HCT116 (cell line): ENCODE measurements around the gene CDH4. TPM values are rescaled to one million over a fixed set of nuclear protein-coding genes. Genes with fewer than 3 reads are reported as not detected.

ENCODE experiments used
- ATAC-seq: fragments of 200-7000 bp; cut with Tn5 transposase; 2 replicates; pipeline ENCODE4 v1.9.1; 2020; ENCODE audit warnings: mild to moderate bottlenecking, moderate library complexity
- BruUV-seq: library from RNA; stranded (reverse); fragments of 400-500 nt; replicated peaks from 2 replicates; lab custom pipeline; 2021; lab: Mats Ljungman, UMichigan
- CTCF ChIA-PET: fragments of 300-600 bp; sonication (Branson Sonifier 250); formaldehyde crosslinking; loops from one replicate; lab custom pipeline; 2021; ENCODE audit warnings: antibody characterized with exemption; lab: Charles Lee
- POLR2A ChIA-PET: fragments of 300-600, 350-600 bp; sonication (Branson Sonifier 250); formaldehyde crosslinking; loops from one replicate; lab custom pipeline; 2021; ENCODE audit warnings: antibody characterized with exemption; lab: Charles Lee
- RAD21 ChIA-PET, 2 experiments: fragments of 300-600 bp; sonication (Branson Sonifier 250); formaldehyde crosslinking; loops; one replicate each; lab custom pipeline; 2023; ENCODE audit warnings: low total read pairs in 2 of 2; ENCODE audit not compliant: uncharacterized antibody in 2 of 2, unreplicated experiment in 2 of 2, low non-redundant PET in 1 of 2; lab: Charles Lee
- DNase-seq: peaks from one replicate; pipeline ENCODE4 v3.0.0-alpha.2; 2010; ENCODE audit warnings: low read depth, low spot score
- H2AFZ ChIP-seq: fragments of 200-600 bp; shearing (Covaris generic), sonication (generic); 2 replicates; pipeline ENCODE4 v1.6.1; 2017; ENCODE audit warnings: low read depth, mixed run types, mixed read lengths, antibody characterized with exemption, low read length; ENCODE audit not compliant: poor library complexity, severe bottlenecking
- H3K27ac ChIP-seq: 2 replicates; pipeline ENCODE4 v1.5.1; 2012; ENCODE audit warnings: low read depth, low read length
- H3K27me3 ChIP-seq: fragments of 200-600 bp; sonication (generic); 2 replicates; pipeline ENCODE4 v1.6.1; 2016; ENCODE audit warnings: mixed run types, low read length, mixed read lengths; ENCODE audit not compliant: insufficient read depth
- H3K36me3 ChIP-seq, 2 experiments: fragments of 200-500 bp in 1 of 2; fragments of 200-600 bp in 1 of 2; sonication (Bioruptor generic) in 1 of 2; sonication (generic) in 1 of 2; 2 replicates each; pipeline versions ENCODE4 v1.5.1 to v1.6.1; 2014 to 2016; ENCODE audit warnings: low read length in 2 of 2, inconsistent platforms in 1 of 2, mixed read lengths in 1 of 2, mixed run types in 1 of 2; ENCODE audit not compliant: insufficient read depth in 2 of 2, control insufficient read depth in 1 of 2
- H3K4me1 ChIP-seq, 2 experiments: fragments of 200-600 bp in 1 of 2; sonication (generic) in 1 of 2; 2 replicates each; pipeline versions ENCODE4 v1.5.1 to v1.6.1; 2012 to 2017; ENCODE audit warnings: low read length in 2 of 2, inconsistent platforms in 1 of 2, mild to moderate bottlenecking in 1 of 2, mixed read lengths in 1 of 2, mixed run types in 1 of 2, moderate library complexity in 1 of 2; ENCODE audit not compliant: insufficient read depth in 2 of 2, control insufficient read depth in 1 of 2
- H3K4me2 ChIP-seq: fragments of 200-600 bp; sonication (generic); 2 replicates; pipeline ENCODE4 v1.6.1; 2017; ENCODE audit warnings: mixed run types, low read length, mixed read lengths
- H3K4me3 ChIP-seq, 2 experiments: fragments of 200-600 bp in 1 of 2; sonication (generic) in 1 of 2; replicated peaks in 1 of 2; 2 replicates each; pipeline ENCODE4 v1.5.1; 2011 to 2016; ENCODE audit warnings: low read length in 2 of 2, control low read depth in 1 of 2, low read depth in 1 of 2, mild to moderate bottlenecking in 1 of 2, mixed read lengths in 1 of 2, mixed run types in 1 of 2
- H3K79me2 ChIP-seq: fragments of 200-600 bp; sonication (generic); 2 replicates; pipeline ENCODE4 v1.6.1; 2017; ENCODE audit warnings: mild to moderate bottlenecking, mixed run types, low read length, moderate library complexity, mixed read lengths; ENCODE audit not compliant: insufficient read depth
- H3K9ac ChIP-seq: fragments of 200-600 bp; sonication (generic); 2 replicates; pipeline ENCODE4 v1.6.1; 2016; ENCODE audit warnings: low read length, mixed read lengths
- H3K9me2 ChIP-seq: fragments of 200-600 bp; sonication (generic), shearing (Covaris generic); 2 replicates; pipeline ENCODE4 v1.6.1; 2017; ENCODE audit warnings: mixed run types, mild to moderate bottlenecking, moderate library complexity; ENCODE audit not compliant: insufficient read depth
- H3K9me3 ChIP-seq, 2 experiments: fragments of 200-500 bp in 1 of 2; fragments of 200-600 bp in 1 of 2; sonication (Bioruptor generic) in 1 of 2; sonication (generic) in 1 of 2; 2 replicates each; pipeline ENCODE4 v1.6.1; 2014 to 2017; ENCODE audit warnings: low read length in 2 of 2, mixed read lengths in 2 of 2, inconsistent platforms in 1 of 2, low read depth in 1 of 2, mild to moderate bottlenecking in 1 of 2, mixed run types in 1 of 2, moderate library complexity in 1 of 2; ENCODE audit not compliant: control insufficient read depth in 1 of 2, insufficient read depth in 1 of 2
- H4K20me1 ChIP-seq: fragments of 200-600 bp; sonication (generic), shearing (Covaris generic); 2 replicates; pipeline ENCODE4 v1.6.1; 2017; ENCODE audit warnings: mixed run types, mild to moderate bottlenecking, moderate library complexity; ENCODE audit not compliant: insufficient read depth
- ATF3 ChIP-seq: IDR thresholded peaks from 2 replicates; pipeline ENCODE4 v1.6.1; 2012
- CBX3 ChIP-seq: IDR thresholded peaks from 2 replicates; pipeline ENCODE4 v1.6.1; 2012; ENCODE audit warnings: low read depth
- CEBPB ChIP-seq: IDR thresholded peaks from 2 replicates; pipeline ENCODE4 v1.6.1; 2012; ENCODE audit warnings: low read depth
- EGR1 ChIP-seq: IDR thresholded peaks from 2 replicates; pipeline ENCODE4 v1.6.1; 2012; ENCODE audit warnings: low read depth
- FOSL1 ChIP-seq: IDR thresholded peaks from 2 replicates; pipeline ENCODE4 v1.6.1; 2012; ENCODE audit warnings: low read depth
- JUND ChIP-seq: IDR thresholded peaks from 2 replicates; pipeline ENCODE4 v1.6.1; 2012
- POLR2A ChIP-seq: IDR thresholded peaks from 2 replicates; pipeline ENCODE4 v1.7.0; 2011; ENCODE audit warnings: borderline replicate concordance; ENCODE audit not compliant: insufficient read depth, insufficient read length; ENCODE audit errors: extremely low read depth
- POLR2AphosphoS5 ChIP-seq: IDR thresholded peaks from 2 replicates; pipeline ENCODE4 v1.6.1; 2011; ENCODE audit warnings: mild to moderate bottlenecking, low read depth, low read length, moderate library complexity
- RAD21 ChIP-seq: IDR thresholded peaks from 2 replicates; pipeline ENCODE4 v1.6.1; 2012; ENCODE audit warnings: low read depth, mild to moderate bottlenecking
- SIN3A ChIP-seq: IDR thresholded peaks from 2 replicates; pipeline ENCODE4 v1.6.1; 2012; ENCODE audit warnings: low read depth
- SP1 ChIP-seq: IDR thresholded peaks from 2 replicates; pipeline ENCODE4 v1.6.1; 2012; ENCODE audit warnings: low read depth
- SRF ChIP-seq: IDR thresholded peaks from 2 replicates; pipeline ENCODE4 v1.6.1; 2012; ENCODE audit warnings: low read depth
- ZFX ChIP-seq: fragments of 450-650 bp; IDR thresholded peaks from 2 replicates; pipeline ENCODE4 v1.6.1; 2017
- intact Hi-C: fragments of 100-400 bp; cut with micrococcal nuclease; formaldehyde crosslinking; loops from 2 replicates; pipeline ENCODE4 v1.10.0; 2022
- total RNA-seq: library from RNA; stranded (reverse); gene quantifications from one replicate; pipeline ENCODE4 v1.2.1, GENCODE V29; 2021; ENCODE audit not compliant: unreplicated experiment
- TF ChIP-seq, protein P1 (sequence below): IDR thresholded peaks from 2 replicates; pipeline ENCODE4 v1.6.1; 2012; ENCODE audit warnings: low read depth

Gene CDH4
- total RNA-seq, 1 experiment from 2014 or later: not detected

- no peaks in the 10 kb centered on the region for H3K79me2 ChIP-seq
- no peak overlapping the region for H3K27ac ChIP-seq
- BruUV-seq: no TSS peak
- H2AFZ ChIP-seq: no peak overlapping the region
- no peak overlapping the region for H3K9ac ChIP-seq
- DNase-seq: no peak
- ChIA-PET RAD21 (no interaction called here), POLR2A (no interaction called here), CTCF (no interaction called here)
- no peaks in the 10 kb centered on the region for H3K36me3 ChIP-seq
- intact Hi-C loops: no loop called here
- H3K9me2 ChIP-seq: no peaks in the 10 kb centered on the region
- TF ChIP-seq, protein P1, sequence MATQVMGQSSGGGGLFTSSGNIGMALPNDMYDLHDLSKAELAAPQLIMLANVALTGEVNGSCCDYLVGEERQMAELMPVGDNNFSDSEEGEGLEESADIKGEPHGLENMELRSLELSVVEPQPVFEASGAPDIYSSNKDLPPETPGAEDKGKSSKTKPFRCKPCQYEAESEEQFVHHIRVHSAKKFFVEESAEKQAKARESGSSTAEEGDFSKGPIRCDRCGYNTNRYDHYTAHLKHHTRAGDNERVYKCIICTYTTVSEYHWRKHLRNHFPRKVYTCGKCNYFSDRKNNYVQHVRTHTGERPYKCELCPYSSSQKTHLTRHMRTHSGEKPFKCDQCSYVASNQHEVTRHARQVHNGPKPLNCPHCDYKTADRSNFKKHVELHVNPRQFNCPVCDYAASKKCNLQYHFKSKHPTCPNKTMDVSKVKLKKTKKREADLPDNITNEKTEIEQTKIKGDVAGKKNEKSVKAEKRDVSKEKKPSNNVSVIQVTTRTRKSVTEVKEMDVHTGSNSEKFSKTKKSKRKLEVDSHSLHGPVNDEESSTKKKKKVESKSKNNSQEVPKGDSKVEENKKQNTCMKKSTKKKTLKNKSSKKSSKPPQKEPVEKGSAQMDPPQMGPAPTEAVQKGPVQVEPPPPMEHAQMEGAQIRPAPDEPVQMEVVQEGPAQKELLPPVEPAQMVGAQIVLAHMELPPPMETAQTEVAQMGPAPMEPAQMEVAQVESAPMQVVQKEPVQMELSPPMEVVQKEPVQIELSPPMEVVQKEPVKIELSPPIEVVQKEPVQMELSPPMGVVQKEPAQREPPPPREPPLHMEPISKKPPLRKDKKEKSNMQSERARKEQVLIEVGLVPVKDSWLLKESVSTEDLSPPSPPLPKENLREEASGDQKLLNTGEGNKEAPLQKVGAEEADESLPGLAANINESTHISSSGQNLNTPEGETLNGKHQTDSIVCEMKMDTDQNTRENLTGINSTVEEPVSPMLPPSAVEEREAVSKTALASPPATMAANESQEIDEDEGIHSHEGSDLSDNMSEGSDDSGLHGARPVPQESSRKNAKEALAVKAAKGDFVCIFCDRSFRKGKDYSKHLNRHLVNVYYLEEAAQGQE: no peak
- no peak for TF ChIP-seq ZFX
- no peak for TF ChIP-seq SP1
- no peak for TF ChIP-seq RAD21
- no peak for TF ChIP-seq EGR1
- TF ChIP-seq POLR2AphosphoS5: no peak
- no peak for TF ChIP-seq JUND
- TF ChIP-seq FOSL1: no peak
- TF ChIP-seq CBX3: no peak
- TF ChIP-seq CEBPB: no peak
- TF ChIP-seq POLR2A: no peak
- no peak for TF ChIP-seq SRF
- no peak for TF ChIP-seq SIN3A
- TF ChIP-seq ATF3: no peak
- no peaks in the 10 kb centered on the region for H3K27me3 ChIP-seq
- peaks cover 13 to 30% of the 10 kb centered on the region in 2 experiments; a peak in 2 of 4 replicates for H3K9me3 ChIP-seq
- no peaks in the 10 kb centered on the region for H4K20me1 ChIP-seq
- no peak overlapping the region for H3K4me3 ChIP-seq
- H3K4me1 ChIP-seq: no peaks in the 10 kb centered on the region
- H3K4me2 ChIP-seq: no peak overlapping the region
- no peak for ATAC-seq
These were observed 54.9 kb downstream of the CDH4 start for GRCh38 chr20:61306937-61307475.
